GM12878 (cell line): ENCODE data around the gene FBXL19. TPM values are rescaled to one million over a fixed set of nuclear protein-coding genes. Genes with fewer than 3 reads are reported as not detected.
A peak's percentile ranks its signal among the peaks of the same experiment; 100 is the strongest.

Experiments
- ATAC-seq: fragments of 200-7000 bp; cut with Tn5 transposase; 3 replicates; pipeline ENCODE4 v1.9.1; 2020; ENCODE audit warnings: mild to moderate bottlenecking, moderate library complexity
- BruUV-seq: library from RNA; stranded (reverse); fragments of 400-500 nt; replicated peaks from 2 replicates; lab custom pipeline; 2021; lab: Mats Ljungman, UMichigan
- CTCF ChIA-PET: fragments of 300-600 bp; sonication (Branson Sonifier 250); formaldehyde crosslinking; extraction: SDS; loops from one replicate; lab custom pipeline; 2021; ENCODE audit warnings: inconsistent platforms; lab: Yijun Ruan, JAX
- POLR2A ChIA-PET: fragments of 350-600 bp; formaldehyde crosslinking; extraction: SDS; loops from one replicate; lab custom pipeline; 2021; ENCODE audit warnings: inconsistent platforms; lab: Charles Lee
- RAD21 ChIA-PET: fragments of 300-600 bp; sonication (Branson Sonifier 250); formaldehyde crosslinking; loops from one replicate; lab custom pipeline; 2023; ENCODE audit warnings: antibody characterized with exemption; ENCODE audit not compliant: unreplicated experiment; lab: Charles Lee
- SMC1A ChIA-PET: fragments of 300-600 bp; sonication (Branson Sonifier 250); formaldehyde crosslinking; loops from one replicate; lab custom pipeline; 2023; ENCODE audit not compliant: unreplicated experiment, uncharacterized antibody; lab: Charles Lee
- DNase-seq: peaks from one replicate; pipeline ENCODE4 v3.0.0-alpha.2; 2011; ENCODE audit warnings: low read depth, low spot score
- FAIRE-seq: peaks from 3 replicates; lab custom pipeline; 2011; peaks lifted over from hg19 to GRCh38; lab: Jason Lieb, UNC
- H2AFZ ChIP-seq: 2 replicates; pipeline ENCODE4 v1.6.0; 2011; ENCODE audit warnings: low read depth, low read length, control low read depth; ENCODE audit not compliant: control insufficient read depth
- H3K27ac ChIP-seq: 2 replicates; pipeline ENCODE4 v1.5.1; 2011; ENCODE audit warnings: control low read depth; ENCODE audit not compliant: control insufficient read depth, insufficient read depth
- H3K27me3 ChIP-seq, 2 experiments: replicated peaks in 1 of 2; 2 replicates each; pipeline versions ENCODE4 v1.6.0 to v1.6.1; 2011; ENCODE audit warnings: low read length in 1 of 2; ENCODE audit not compliant: control insufficient read depth in 2 of 2, insufficient read depth in 2 of 2
- H3K36me3 ChIP-seq, 2 experiments: 2 replicates each; pipeline ENCODE4 v1.5.1; 2011; ENCODE audit warnings: low read length in 1 of 2; ENCODE audit not compliant: control insufficient read depth in 2 of 2, insufficient read depth in 2 of 2
- H3K4me1 ChIP-seq: 2 replicates; pipeline ENCODE4 v1.6.1; 2011; ENCODE audit warnings: mild to moderate bottlenecking, low read length, moderate library complexity, mixed read lengths; ENCODE audit not compliant: control insufficient read depth, insufficient read depth
- H3K4me2 ChIP-seq: 2 replicates; pipeline ENCODE4 v1.6.0; 2011; ENCODE audit warnings: control low read depth; ENCODE audit not compliant: control insufficient read depth, insufficient read depth
- H3K4me3 ChIP-seq: fragments of 200-600 bp; sonication (generic); 2 replicates; pipeline ENCODE4 v1.5.1; 2016
- H3K79me2 ChIP-seq: 2 replicates; pipeline ENCODE4 v1.6.0; 2011; ENCODE audit warnings: low read length; ENCODE audit not compliant: control insufficient read depth, insufficient read depth
- H3K9ac ChIP-seq: 2 replicates; pipeline ENCODE4 v1.8.0; 2011; ENCODE audit warnings: low read length, control low read depth, mixed read lengths; ENCODE audit not compliant: control insufficient read depth, insufficient read depth
- H3K9me3 ChIP-seq: replicated peaks from 3 replicates; pipeline ENCODE4 v1.5.1; 2011; ENCODE audit warnings: mild to moderate bottlenecking, low read length; ENCODE audit not compliant: control insufficient read depth, insufficient read depth
- H4K20me1 ChIP-seq: 2 replicates; pipeline ENCODE4 v1.6.0; 2011; ENCODE audit not compliant: control insufficient read depth, insufficient read depth
- ATF3 ChIP-seq: IDR thresholded peaks from 2 replicates; pipeline ENCODE4 v1.6.1; 2011; ENCODE audit warnings: low read depth, mild to moderate bottlenecking, low read length, moderate library complexity, borderline replicate concordance; ENCODE audit errors: extremely low read depth
- ATF7 ChIP-seq: fragments of 450-650 bp; IDR thresholded peaks from 2 replicates; pipeline ENCODE4 v1.6.1; 2016; ENCODE audit warnings: low read depth, mild to moderate bottlenecking
- CHD2 ChIP-seq: IDR thresholded peaks from 2 replicates; pipeline ENCODE4 v1.6.1; 2011; ENCODE audit warnings: low read depth, low read length, improper control_type of control experiment, borderline replicate concordance
- CHD4 ChIP-seq: fragments of 200-600 bp; sonication (generic); IDR thresholded peaks from 2 replicates; pipeline ENCODE4 v1.6.1; 2016; ENCODE audit warnings: mild to moderate bottlenecking
- E4F1 ChIP-seq: fragments of 450-650 bp; IDR thresholded peaks from 2 replicates; pipeline ENCODE4 v1.6.1; 2018; ENCODE audit warnings: borderline replicate concordance, mild to moderate bottlenecking; ENCODE audit not compliant: partially characterized antibody
- FOXK2 ChIP-seq: fragments of 450-650 bp; IDR thresholded peaks from 2 replicates; pipeline ENCODE4 v1.6.1; 2017; ENCODE audit warnings: mild to moderate bottlenecking, moderate library complexity
- HDGF ChIP-seq: fragments of 450-650 bp; IDR thresholded peaks from 2 replicates; pipeline ENCODE4 v1.6.1; 2016; ENCODE audit warnings: antibody characterized with exemption
- IKZF2 ChIP-seq, 2 experiments: fragments of 450-650 bp; IDR thresholded peaks; 2 replicates each; pipeline ENCODE4 v1.6.1; 2017; ENCODE audit warnings: mild to moderate bottlenecking in 2 of 2, moderate library complexity in 2 of 2
- LARP7 ChIP-seq: fragments of 450-650 bp; IDR thresholded peaks from 2 replicates; pipeline ENCODE4 v1.6.1; 2017; ENCODE audit warnings: mild to moderate bottlenecking
- NFYA ChIP-seq: IDR thresholded peaks from 2 replicates; pipeline ENCODE4 v1.6.1; 2011; ENCODE audit warnings: low read depth, mild to moderate bottlenecking, low read length, improper control_type of control experiment, borderline replicate concordance
- PKNOX1 ChIP-seq: fragments of 450-650 bp; IDR thresholded peaks from 2 replicates; pipeline ENCODE4 v1.6.1; 2016; ENCODE audit warnings: mild to moderate bottlenecking
- POLR2A ChIP-seq: IDR thresholded peaks from 2 replicates; pipeline ENCODE4 v1.6.1; 2011; ENCODE audit warnings: low read depth, mild to moderate bottlenecking, low read length
- POU2F2 ChIP-seq: IDR thresholded peaks from 3 replicates; pipeline ENCODE4 v1.6.1; 2011; ENCODE audit warnings: low read depth, mild to moderate bottlenecking, low read length, borderline replicate concordance
- RB1 ChIP-seq: fragments of 450-650 bp; formaldehyde crosslinking; IDR thresholded peaks from 2 replicates; pipeline ENCODE4 v1.6.1; 2017; ENCODE audit warnings: mild to moderate bottlenecking, borderline replicate concordance
- STAT1 ChIP-seq: fragments of 450-650 bp; conservative IDR thresholded peaks from 2 replicates; pipeline ENCODE4 v1.6.1; 2014; ENCODE audit warnings: antibody characterized with exemption, mild to moderate bottlenecking
- TCF7 ChIP-seq: IDR thresholded peaks from 2 replicates; pipeline ENCODE4 v1.6.1; 2014; ENCODE audit warnings: antibody characterized with exemption, borderline replicate concordance
- USF1 ChIP-seq: IDR thresholded peaks from 2 replicates; pipeline ENCODE4 v1.6.1; 2011; ENCODE audit warnings: borderline replicate concordance, low read depth, mild to moderate bottlenecking, moderate library complexity, mixed read lengths, low read length; ENCODE audit not compliant: insufficient read depth; ENCODE audit errors: extremely low read length
- YBX1 ChIP-seq: fragments of 450-650 bp; IDR thresholded peaks from 2 replicates; pipeline ENCODE4 v1.6.1; 2016; ENCODE audit warnings: antibody characterized with exemption
- ZSCAN29 ChIP-seq: fragments of 450-650 bp; IDR thresholded peaks from 2 replicates; pipeline ENCODE4 v1.6.1; 2017; ENCODE audit warnings: mild to moderate bottlenecking, moderate library complexity
- WGBS: methylation state at CpG from one replicate; pipeline ENCODE4 v1.1.6; 2016; ENCODE audit warnings: low lambda C conversion rate; ENCODE audit not compliant: insufficient replicate concordance, insufficient coverage; ENCODE audit errors: missing lambda C conversion rate; 5-methylcytosine and 5-hydroxymethylcytosine counted together
- in situ Hi-C: fragments of 300-500 bp; cut with MboI; formaldehyde crosslinking; loops from 9 replicates; pipeline ENCODE4 v1.14.3; 2018; ENCODE audit warnings: mixed read lengths
- intact Hi-C: fragments of 100-400 bp; cut with micrococcal nuclease; formaldehyde crosslinking; loops from one replicate; pipeline ENCODE4 v1.14.2; 2022; ENCODE audit not compliant: unreplicated experiment
- polyA plus RNA-seq, 11 experiments: library from polyadenylated mRNA; depleted of rRNA in 4 of 11; unstranded in 6 of 11; stranded (reverse) in 5 of 11; fragments of >200 nt; fragmentation: Nextera tagmentation in 4 of 11; fragmentation: Illumina TruSeq in 1 of 11; extraction: Ambion mirVana in 4 of 11; extraction: Trizol in 1 of 11; gene quantifications; 1 replicate in 1 of 11; 2 replicates in 10 of 11; pipeline versions ENCODE4 v1.2.1 to v1.2.3, GENCODE V29; 2011 to 2016; ENCODE audit warnings: inconsistent platforms in 2 of 11, missing spikeins in 2 of 11, low read depth in 1 of 11
- total RNA-seq, 4 experiments: library from RNA; depleted of rRNA in 3 of 4; stranded (reverse); fragments of >200 nt in 3 of 4; fragmentation: Illumina TruSeq in 1 of 4; extraction: Trizol in 1 of 4; gene quantifications; 2 replicates each; pipeline versions ENCODE4 v1.2.1 to v1.2.3, GENCODE V29; 2013 to 2021

FBXL19 gene
- total and polyA plus RNA-seq, 10 of the 15 experiments (the other 5 are each of a cell fraction or from before 2014, with no cell fraction given): 0.02 to 32.1 (median 6.8) TPM; not detected in 1

- Histone ChIP-seq H4K20me1 (no peaks in the 10 kb centered on the region), H3K9ac (no peak within 1 kb of the TSS), H3K27me3 (no peaks in the 10 kb centered on the region), H3K4me3 (no peak within 1 kb of the TSS), H3K27ac (no peak within 1 kb of the TSS), H3K79me2 (no peaks in the 10 kb centered on the region), H3K4me1 (no peaks in the 10 kb centered on the region), H2AFZ (no peak within 1 kb of the TSS), H3K4me2 (no peak within 1 kb of the TSS), H3K36me3 (peaks cover 5 to 29% of the 10 kb centered on the region in 2 experiments), H3K9me3 (no peaks in the 10 kb centered on the region)
- in situ Hi-C loops: loop anchor here (5.0 to 25.0 kb wide), 2 partner anchors 112 to 452 kb away; partner anchors contain the start of genes COX6A2 and ZNF843
- ChIA-PET SMC1A (interaction anchor here (0.5 to 2.8 kb wide), 11 partner anchors 11 to 157 kb away, joined by 3 to 11 read pairs (median 4); partner anchors contain the start of genes VKORC1, ZNF646 and ZNF668), RAD21 (interaction anchor here (0.6 to 2.9 kb wide), 12 partner anchors 10 to 889 kb away, joined by 3 to 25 read pairs (median 5); partner anchors contain the start of genes ZNF267, ZNF646 and ZNF668), POLR2A (interaction anchor here (0.5 to 1.0 kb wide), 4 partner anchors 9 to 458 kb away, joined by 3 to 4 read pairs (median 3); no protein-coding TSS in a partner anchor), CTCF (interaction anchor here (0.6 to 2.8 kb wide), 26 partner anchors 11 to 884 kb away, joined by 3 to 17 read pairs (median 5); partner anchors contain the start of genes KAT8, STX4, VKORC1 and ZNF646)
- peak; percentile 95 for ATAC-seq
- DNase-seq: no peak
- peak; percentile 78 for FAIRE-seq
- intact Hi-C loops: loop anchor here (1.0 to 2.0 kb wide), 2 partner anchors 110 to 458 kb away; partner anchors contain the start of gene VKORC1
- 42% methylated on average over 24 of the region's 24 CpGs for WGBS
- BruUV-seq: no TSS peak
- no peak for TF ChIP-seq PKNOX1
- TF ChIP-seq USF1: no peak
- TF ChIP-seq HDGF: 0 out of 2 replicates have a peak, but pooled peaks have one; percentile 43
- TF ChIP-seq POLR2A: peak; percentile 55
- TF ChIP-seq LARP7: no peak
- TF ChIP-seq E4F1: no peak
- no peak for TF ChIP-seq FOXK2
- 0 out of 3 replicates have a peak, but pooled peaks have one; percentile 40 for TF ChIP-seq POU2F2
- no peak for TF ChIP-seq STAT1
- TF ChIP-seq IKZF2 (IDR thresholded peaks at IDR 0.05): peak; percentile 24 to 38; a peak in 2 of 4 replicates
- no peak for TF ChIP-seq ATF3
- TF ChIP-seq CHD2: no peak
- no peak for TF ChIP-seq NFYA
- no peak; the same call in 1 of the 2 replicates for TF ChIP-seq RB1
- no peak for TF ChIP-seq ATF7
- no peak for TF ChIP-seq CHD4
- TF ChIP-seq TCF7: no peak
- TF ChIP-seq YBX1: no peak
- no peak for TF ChIP-seq ZSCAN29
These were observed 61.5 kb downstream of the FBXL19 start, which contains the start of gene HSD3B7 for GRCh38 chr16:30984669-30985400. TSS of gene HSD3B7 (plus strand) at chr16:30985207. CDS start at chr16:30985659, 452 bp downstream.
